Spleen (tissue), 7 donors: ENCODE data around the gene PDGFRA.

Experiments
- POLR2A ChIP-seq, 3 donors: fragments of 450-650 bp; IDR thresholded peaks; one replicate each; pipeline ENCODE4 v1.5.1; 2017; ENCODE audit warnings: antibody characterized with exemption in 3 of 3, mild to moderate bottlenecking in 1 of 3
- POLR2AphosphoS5 ChIP-seq, 3 donors: sonication (generic); formaldehyde crosslinking; IDR thresholded peaks; one replicate each; pipeline ENCODE4 v1.5.1; 2017; ENCODE audit warnings: antibody characterized with exemption in 3 of 3
- TF ChIP-seq, protein P1 (sequence below), 11 experiments: fragments of 200-600 bp in 7 of 11; fragments of 450-650 bp in 4 of 11; sonication (generic) in 4 of 11; IDR thresholded peaks in 8 of 11; conservative IDR thresholded peaks in 3 of 11; 1 replicate in 7 of 11; 2 replicates in 4 of 11; pipeline versions ENCODE4 v1.4.0 to v1.8.0; 2016 to 2021; ENCODE audit warnings: antibody characterized with exemption in 11 of 11, inconsistent platforms in 4 of 11, mild to moderate bottlenecking in 1 of 11
- donor health status: DM: no; HTN: no; CAD: no; lungs with moderate emphysema.
- donor health status: DM: no; HTN: no; CAD: no.
- donor health status: DM: no; HTN: no; CAD: no.

- TF ChIP-seq, protein P1, sequence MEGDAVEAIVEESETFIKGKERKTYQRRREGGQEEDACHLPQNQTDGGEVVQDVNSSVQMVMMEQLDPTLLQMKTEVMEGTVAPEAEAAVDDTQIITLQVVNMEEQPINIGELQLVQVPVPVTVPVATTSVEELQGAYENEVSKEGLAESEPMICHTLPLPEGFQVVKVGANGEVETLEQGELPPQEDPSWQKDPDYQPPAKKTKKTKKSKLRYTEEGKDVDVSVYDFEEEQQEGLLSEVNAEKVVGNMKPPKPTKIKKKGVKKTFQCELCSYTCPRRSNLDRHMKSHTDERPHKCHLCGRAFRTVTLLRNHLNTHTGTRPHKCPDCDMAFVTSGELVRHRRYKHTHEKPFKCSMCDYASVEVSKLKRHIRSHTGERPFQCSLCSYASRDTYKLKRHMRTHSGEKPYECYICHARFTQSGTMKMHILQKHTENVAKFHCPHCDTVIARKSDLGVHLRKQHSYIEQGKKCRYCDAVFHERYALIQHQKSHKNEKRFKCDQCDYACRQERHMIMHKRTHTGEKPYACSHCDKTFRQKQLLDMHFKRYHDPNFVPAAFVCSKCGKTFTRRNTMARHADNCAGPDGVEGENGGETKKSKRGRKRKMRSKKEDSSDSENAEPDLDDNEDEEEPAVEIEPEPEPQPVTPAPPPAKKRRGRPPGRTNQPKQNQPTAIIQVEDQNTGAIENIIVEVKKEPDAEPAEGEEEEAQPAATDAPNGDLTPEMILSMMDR (IDR thresholded peaks at IDR 0.05 in 8 of 11, conservative IDR thresholded peaks at IDR 0.05 in 3 of 11) = no peak
- TF ChIP-seq POLR2A (IDR thresholded peaks at IDR 0.05) (no peak), POLR2AphosphoS5 (IDR thresholded peaks at IDR 0.05) (no peak)
Measured at GRCh38 chr4:54185866-54186265, 43.2 kb upstream of the PDGFRA start.
